ENCODE results near the gene LAMP5.

LAMP5 gene

GRCh38 chr20:9515741-9516233, 1.4 kb downstream of the LAMP5 start:
- FAIRE-seq (no peak), DNase-seq (ENCODE audit: insufficient read length, low spot score) (no peak)
- no peak for TF ChIP-seq CTCF (IDR thresholded peaks at IDR 0.05; ENCODE audit: insufficient read depth, missing control alignments)

- FAIRE-seq (no peak), DNase-seq (ENCODE audit: insufficient read length, low spot score) (no peak)
- TF ChIP-seq CTCF (IDR thresholded peaks at IDR 0.05; ENCODE audit: insufficient read depth, missing control alignments) = no peak
Observed at GRCh38 chr20:9516234-9516871, 2.0 kb downstream of the LAMP5 start.

GRCh38 chr20:9517297-9518162, 3.1 kb downstream of the LAMP5 start:
- DNase-seq (ENCODE audit: insufficient read length, low spot score) (no peak), FAIRE-seq (no peak)
- TF ChIP-seq CTCF (IDR thresholded peaks at IDR 0.05; ENCODE audit: insufficient read depth, missing control alignments) = no peak

GRCh38 chr20:9518576-9519175, 4.3 kb downstream of the LAMP5 start:
- TF ChIP-seq CTCF (IDR thresholded peaks at IDR 0.05; ENCODE audit: insufficient read depth, missing control alignments) = no peak
- DNase-seq (ENCODE audit: insufficient read length, low spot score) = no peak
- FAIRE-seq = no peak

- TF ChIP-seq CTCF (IDR thresholded peaks at IDR 0.05; ENCODE audit: insufficient read depth, missing control alignments) = no peak
- FAIRE-seq (no peak), DNase-seq (ENCODE audit: insufficient read length, low spot score) (no peak)
Observed at GRCh38 chr20:9520086-9520485, 5.7 kb downstream of the LAMP5 start.

GRCh38 chr20:9523636-9524035, 9.2 kb downstream of the LAMP5 start:
- TF ChIP-seq CTCF (IDR thresholded peaks at IDR 0.05; ENCODE audit: insufficient read depth, missing control alignments) = no peak
- FAIRE-seq = no peak
- DNase-seq (ENCODE audit: insufficient read length, low spot score) = no peak
